NCI-H187 (cell line): ENCODE measurements around the gene FBN2.
A peak's percentile ranks its signal among the peaks of the same experiment; 100 is the strongest.

Experiments used
- DNase-seq, 2 experiments: peaks; one replicate each; lab custom pipeline; 2025; lab: John Stamatoyannopoulos, UW

FBN2 gene

GRCh38 chr5:128252756-128253155 is 285.3 kb downstream of the FBN2 start:
- no peak for DNase-seq

GRCh38 chr5:128252196-128252595 is 285.8 kb downstream of the FBN2 start:
- DNase-seq, result no peak

- no peak for DNase-seq
These were observed 292.1 kb downstream of the FBN2 start for GRCh38 chr5:128245974-128246373.

- no peak for DNase-seq
These were observed 294.0 kb downstream of the FBN2 start for GRCh38 chr5:128243958-128244582.

- no peak for DNase-seq
These were observed 296.9 kb downstream of the FBN2 start for GRCh38 chr5:128241051-128241695.

GRCh38 chr5:128237546-128237945 is 300.5 kb downstream of the FBN2 start:
- no peak for DNase-seq

- no peak for DNase-seq
These were observed 301.0 kb downstream of the FBN2 start for GRCh38 chr5:128237000-128237399.

GRCh38 chr5:128236334-128236733 is 301.7 kb downstream of the FBN2 start:
- DNase-seq, result no peak

- DNase-seq, result no peak
These were observed 303.0 kb downstream of the FBN2 start for GRCh38 chr5:128234928-128235641.

GRCh38 chr5:128228521-128228920 is 309.5 kb downstream of the FBN2 start:
- no peak for DNase-seq

- DNase-seq, result no peak
These were observed 310.0 kb downstream of the FBN2 start for GRCh38 chr5:128228008-128228407.

- no peak for DNase-seq
These were observed 312.6 kb downstream of the FBN2 start for GRCh38 chr5:128225245-128226030.

GRCh38 chr5:128224336-128224735 is 313.7 kb downstream of the FBN2 start:
- DNase-seq, result no peak

GRCh38 chr5:128220841-128221240 is 317.2 kb downstream of the FBN2 start:
- no peak for DNase-seq

GRCh38 chr5:128216860-128217531 is 321.0 kb downstream of the FBN2 start:
- DNase-seq, result no peak

- no peak for DNase-seq
These were observed 321.8 kb downstream of the FBN2 start for GRCh38 chr5:128216285-128216684.

GRCh38 chr5:128213833-128214232 is 324.2 kb downstream of the FBN2 start:
- no peak for DNase-seq

GRCh38 chr5:128213340-128213739 is 324.7 kb downstream of the FBN2 start:
- peak in 1 of 2 experiments; percentile 13 for DNase-seq

- DNase-seq, result no peak
These were observed 325.7 kb downstream of the FBN2 start for GRCh38 chr5:128212191-128212806.

- no peak for DNase-seq
These were observed 329.6 kb downstream of the FBN2 start for GRCh38 chr5:128208436-128208835.
